Stimulated activated CD4-positive, alpha-beta T cell treated with anti-CD3 and anti-CD28 coated beads, Interleukin-2, amount 100 ng/mL, for 24 hours (primary cell): Measurements from ENCODE around the gene TRIM7.
"Not testable (repeated sequence)": the region's sequence is repeated elsewhere in the genome, so short reads cannot be mapped to it uniquely, and the experiment has no call there.

Source experiments
- DNase-seq, 2 donors: peaks; one replicate each; pipeline ENCODE4 v3.0.0-alpha.2; 2020

Gene TRIM7

GRCh38 chr5:181149355-181149754 is 55.6 kb downstream of the TRIM7 start:
- no peak for DNase-seq

- not testable (repeated sequence) for DNase-seq
These were observed 57.9 kb downstream of the TRIM7 start, which contains the start of gene OR2V2 for GRCh38 chr5:181146927-181147636. TSS of gene OR2V2 (plus strand) at chr5:181147586. CDS start at chr5:181154943, 7,357 bp downstream.

- DNase-seq: no peak
These were observed 59.9 kb downstream of the TRIM7 start for GRCh38 chr5:181145133-181145532.
